Ishikawa (cell line): ENCODE measurements around the gene RNF2.

Experiments used
- CEBPB ChIP-seq: IDR thresholded peaks from 2 replicates; pipeline ENCODE4 v1.6.1; 2012
- CREB1 ChIP-seq: IDR thresholded peaks from 2 replicates; pipeline ENCODE4 v1.6.1; 2012; ENCODE audit warnings: low read depth
- EGR1 ChIP-seq: IDR thresholded peaks from 2 replicates; pipeline ENCODE4 v1.6.1; 2012
- EP300 ChIP-seq: IDR thresholded peaks from 2 replicates; pipeline ENCODE4 v1.6.1; 2012; ENCODE audit warnings: borderline replicate concordance
- FOXM1 ChIP-seq: IDR thresholded peaks from 2 replicates; pipeline ENCODE4 v1.6.1; 2012; ENCODE audit warnings: low read depth, borderline replicate concordance
- NFIC ChIP-seq: IDR thresholded peaks from 2 replicates; pipeline ENCODE4 v1.6.1; 2012
- RAD21 ChIP-seq: IDR thresholded peaks from 2 replicates; pipeline ENCODE4 v1.6.1; 2012; ENCODE audit warnings: low read depth
- REST ChIP-seq: IDR thresholded peaks from 2 replicates; pipeline ENCODE4 v1.6.1; 2012; ENCODE audit warnings: low read depth, mild to moderate bottlenecking
- TAF1 ChIP-seq: IDR thresholded peaks from 2 replicates; pipeline ENCODE4 v1.6.1; 2012; ENCODE audit warnings: low read depth, mild to moderate bottlenecking
- TCF12 ChIP-seq: IDR thresholded peaks from 2 replicates; pipeline ENCODE4 v1.6.1; 2012; ENCODE audit warnings: low read depth
- TEAD4 ChIP-seq: IDR thresholded peaks from 2 replicates; pipeline ENCODE4 v1.6.1; 2012
- USF1 ChIP-seq: IDR thresholded peaks from 2 replicates; pipeline ENCODE4 v1.6.1; 2012
- YY1 ChIP-seq: IDR thresholded peaks from 2 replicates; pipeline ENCODE4 v1.6.1; 2012; ENCODE audit warnings: low read depth
- ZBTB7A ChIP-seq: IDR thresholded peaks from 2 replicates; pipeline ENCODE4 v1.6.1; 2012; ENCODE audit warnings: low read depth
- TF ChIP-seq, protein P1 (sequence below): IDR thresholded peaks from 2 replicates; pipeline ENCODE4 v1.6.1; 2012

The RNF2 gene

DNA sequence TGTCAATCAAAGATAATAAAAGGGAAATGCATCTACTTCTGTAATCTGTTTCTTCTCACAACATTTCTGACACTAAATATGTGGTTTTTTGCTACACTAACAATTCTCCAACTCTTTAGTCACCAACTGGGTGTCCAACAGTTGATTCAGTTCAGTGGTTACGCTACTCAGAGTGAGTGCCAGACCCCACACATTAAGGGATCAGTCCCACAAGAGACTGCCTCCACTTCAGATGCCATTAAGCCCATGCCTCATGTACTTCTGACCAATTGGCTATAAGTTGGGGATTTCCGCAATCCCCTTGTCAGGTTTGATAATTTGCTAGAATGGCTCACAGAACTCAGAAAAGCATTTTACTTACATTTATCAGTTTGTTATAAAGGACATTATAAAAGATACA is 28.4 kb downstream of the RNF2 start:
- no peak for TF ChIP-seq RAD21
- TF ChIP-seq USF1 = no peak
- TF ChIP-seq REST = no peak
- TF ChIP-seq FOXM1 = no peak
- TF ChIP-seq NFIC = no peak
- TF ChIP-seq TEAD4 = no peak
- no peak for TF ChIP-seq ZBTB7A
- no peak for TF ChIP-seq TCF12
- no peak for TF ChIP-seq EP300
- no peak for TF ChIP-seq TAF1
- TF ChIP-seq CEBPB = no peak
- TF ChIP-seq YY1 = no peak
- no peak for TF ChIP-seq CREB1
- no peak for TF ChIP-seq EGR1
- TF ChIP-seq, protein P1, sequence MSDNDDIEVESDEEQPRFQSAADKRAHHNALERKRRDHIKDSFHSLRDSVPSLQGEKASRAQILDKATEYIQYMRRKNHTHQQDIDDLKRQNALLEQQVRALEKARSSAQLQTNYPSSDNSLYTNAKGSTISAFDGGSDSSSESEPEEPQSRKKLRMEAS = no peak

- TF ChIP-seq EGR1 = no peak
- no peak for TF ChIP-seq YY1
- no peak for TF ChIP-seq CREB1
- no peak for TF ChIP-seq NFIC
- no peak for TF ChIP-seq TCF12
- no peak for TF ChIP-seq EP300
- no peak for TF ChIP-seq CEBPB
- TF ChIP-seq USF1 = no peak
- TF ChIP-seq TEAD4 = no peak
- TF ChIP-seq FOXM1 = no peak
These were observed 28.9 kb downstream of the RNF2 start for GRCh38 chr1:185074307-185074706.

- TF ChIP-seq CEBPB = no peak
- TF ChIP-seq EGR1 = no peak
- TF ChIP-seq FOXM1 = no peak
These were observed 30.1 kb downstream of the RNF2 start for GRCh38 chr1:185075476-185075875.

- TF ChIP-seq, protein P1 = no peak
- no peak for TF ChIP-seq REST
- no peak for TF ChIP-seq FOXM1
- TF ChIP-seq CREB1 = no peak
- no peak for TF ChIP-seq EP300
- no peak for TF ChIP-seq EGR1
- TF ChIP-seq USF1 = no peak
- no peak for TF ChIP-seq YY1
These were observed 32.0 kb downstream of the RNF2 start for GRCh38 chr1:185077374-185077773.

DNA sequence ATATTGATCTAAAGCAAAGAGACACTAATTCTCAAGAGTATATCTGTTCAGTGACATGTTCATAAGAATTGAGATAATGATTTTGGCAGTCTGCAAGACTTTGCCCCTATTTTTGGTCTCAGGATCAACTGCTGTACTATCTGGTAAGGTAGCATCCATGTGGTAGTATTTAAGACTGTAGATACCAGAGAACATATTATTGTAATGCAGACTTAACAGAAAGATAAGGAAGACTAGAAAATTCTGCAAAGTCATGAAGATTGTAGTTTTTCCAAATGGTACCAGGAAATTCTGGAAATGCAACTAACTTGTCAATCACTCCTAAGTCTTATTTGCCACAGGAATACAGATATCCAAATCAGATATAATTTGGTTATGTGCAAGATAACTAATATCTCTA is 35.1 kb downstream of the RNF2 start:
- no peak for TF ChIP-seq ZBTB7A
- no peak for TF ChIP-seq YY1
- TF ChIP-seq REST = no peak
- TF ChIP-seq CEBPB = no peak
- no peak for TF ChIP-seq EGR1
- no peak for TF ChIP-seq NFIC
- no peak for TF ChIP-seq EP300
- no peak for TF ChIP-seq USF1
- TF ChIP-seq CREB1 = no peak
- no peak for TF ChIP-seq RAD21
- TF ChIP-seq TAF1 = no peak
- no peak for TF ChIP-seq TCF12
- TF ChIP-seq, protein P1 = no peak
- no peak for TF ChIP-seq TEAD4
- no peak for TF ChIP-seq FOXM1
